ENCODE data around the gene MYOZ2.

The MYOZ2 gene

DNA sequence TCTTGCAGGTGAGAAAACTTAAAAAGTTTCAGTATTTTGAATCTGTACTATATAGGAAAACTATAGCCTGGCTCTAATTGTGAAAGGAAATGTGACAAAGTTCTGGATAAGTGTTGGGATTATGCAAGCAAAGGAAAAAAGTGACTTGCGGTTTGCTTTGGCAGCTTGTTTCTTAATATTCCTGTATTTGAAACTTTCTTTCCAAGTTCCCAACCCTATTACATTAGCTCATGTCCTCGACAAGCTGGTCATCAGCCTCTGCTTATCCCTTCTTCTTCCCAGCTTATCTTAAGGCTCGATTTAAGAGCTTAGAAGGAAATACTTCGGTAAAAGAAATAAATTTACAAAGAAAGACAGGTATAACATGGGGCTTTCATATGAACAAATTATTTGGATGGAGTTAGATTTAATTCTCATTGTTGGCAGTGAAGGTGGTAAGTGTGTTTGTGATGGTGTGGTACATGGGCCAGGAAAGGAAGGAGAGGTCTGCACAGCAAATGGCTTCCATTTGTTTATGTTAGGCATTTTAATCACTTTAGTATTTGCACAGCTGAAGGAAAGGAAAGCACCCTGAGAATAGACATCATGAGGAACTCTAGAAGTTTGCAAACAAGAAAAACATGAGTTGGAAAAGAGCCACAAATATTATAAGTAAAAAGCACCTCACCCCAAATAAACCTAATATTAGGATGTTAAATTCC, 5.1 kb upstream of the MYOZ2 start:
- Histone ChIP-seq H3K4me3 (ENCODE audit: low read depth in 1 of 2, low read length in 2 of 2) (no peak overlapping the region), H3K4me2 (ENCODE audit: insufficient read depth, low read length) (no peak overlapping the region), H3K9me3 (ENCODE audit: insufficient read depth, low read length, severe bottlenecking) (no peaks in the 10 kb centered on the region), H2AFZ (ENCODE audit: low read depth, low read length) (no peak overlapping the region), H3K27ac (ENCODE audit: low read length) (no peak overlapping the region), H3K9ac (ENCODE audit: low read depth, low read length) (no peak overlapping the region), H3K36me3 (ENCODE audit: insufficient read depth, low read length) (no peaks in the 10 kb centered on the region), H4K20me1 (ENCODE audit: insufficient read depth, low read length) (no peaks in the 10 kb centered on the region), H3K4me1 (ENCODE audit: insufficient read depth, low read length) (no peaks in the 10 kb centered on the region), H3K27me3 (ENCODE audit: insufficient read depth, low read length, poor library complexity) (no peaks in the 10 kb centered on the region), H3K79me2 (ENCODE audit: insufficient read depth, low read length) (no peaks in the 10 kb centered on the region)
- DNase-seq, result no peak
- TF ChIP-seq, protein P1, sequence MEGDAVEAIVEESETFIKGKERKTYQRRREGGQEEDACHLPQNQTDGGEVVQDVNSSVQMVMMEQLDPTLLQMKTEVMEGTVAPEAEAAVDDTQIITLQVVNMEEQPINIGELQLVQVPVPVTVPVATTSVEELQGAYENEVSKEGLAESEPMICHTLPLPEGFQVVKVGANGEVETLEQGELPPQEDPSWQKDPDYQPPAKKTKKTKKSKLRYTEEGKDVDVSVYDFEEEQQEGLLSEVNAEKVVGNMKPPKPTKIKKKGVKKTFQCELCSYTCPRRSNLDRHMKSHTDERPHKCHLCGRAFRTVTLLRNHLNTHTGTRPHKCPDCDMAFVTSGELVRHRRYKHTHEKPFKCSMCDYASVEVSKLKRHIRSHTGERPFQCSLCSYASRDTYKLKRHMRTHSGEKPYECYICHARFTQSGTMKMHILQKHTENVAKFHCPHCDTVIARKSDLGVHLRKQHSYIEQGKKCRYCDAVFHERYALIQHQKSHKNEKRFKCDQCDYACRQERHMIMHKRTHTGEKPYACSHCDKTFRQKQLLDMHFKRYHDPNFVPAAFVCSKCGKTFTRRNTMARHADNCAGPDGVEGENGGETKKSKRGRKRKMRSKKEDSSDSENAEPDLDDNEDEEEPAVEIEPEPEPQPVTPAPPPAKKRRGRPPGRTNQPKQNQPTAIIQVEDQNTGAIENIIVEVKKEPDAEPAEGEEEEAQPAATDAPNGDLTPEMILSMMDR (IDR thresholded peaks at IDR 0.05; ENCODE audit: borderline replicate concordance, extremely low read depth, low read length, poor library complexity, severe bottlenecking), result no peak
- TF ChIP-seq EZH2 (IDR thresholded peaks at IDR 0.05; ENCODE audit: borderline replicate concordance, low read depth, low read length, severe bottlenecking), result no peak
- no peak for ATAC-seq (ENCODE audit: insufficient read depth, low read depth)

- no peak for TF ChIP-seq EZH2 (IDR thresholded peaks at IDR 0.05; ENCODE audit: borderline replicate concordance, low read depth, low read length, severe bottlenecking)
- TF ChIP-seq, protein P1 (IDR thresholded peaks at IDR 0.05; ENCODE audit: borderline replicate concordance, extremely low read depth, low read length, poor library complexity, severe bottlenecking), result no peak
- Histone ChIP-seq H3K27me3 (ENCODE audit: insufficient read depth, low read length, poor library complexity) (no peaks in the 10 kb centered on the region), H3K4me1 (ENCODE audit: insufficient read depth, low read length) (no peaks in the 10 kb centered on the region), H3K27ac (ENCODE audit: low read length) (no peak overlapping the region), H3K9me3 (ENCODE audit: insufficient read depth, low read length, severe bottlenecking) (no peaks in the 10 kb centered on the region), H3K9ac (ENCODE audit: low read depth, low read length) (no peak overlapping the region), H4K20me1 (ENCODE audit: insufficient read depth, low read length) (no peaks in the 10 kb centered on the region), H3K36me3 (ENCODE audit: insufficient read depth, low read length) (no peaks in the 10 kb centered on the region), H3K4me3 (ENCODE audit: low read depth in 1 of 2, low read length in 2 of 2) (no peak overlapping the region), H2AFZ (ENCODE audit: low read depth, low read length) (no peak overlapping the region), H3K79me2 (ENCODE audit: insufficient read depth, low read length) (no peaks in the 10 kb centered on the region), H3K4me2 (ENCODE audit: insufficient read depth, low read length) (no peak overlapping the region)
- DNase-seq (no peak), ATAC-seq (ENCODE audit: insufficient read depth, low read depth) (no peak)
These were observed 4.5 kb upstream of the MYOZ2 start for GRCh38 chr4:119131164-119131563.

- Histone ChIP-seq H3K9ac (ENCODE audit: low read depth, low read length) (no peak overlapping the region), H3K27me3 (ENCODE audit: insufficient read depth, low read length, poor library complexity) (no peaks in the 10 kb centered on the region), H3K9me3 (ENCODE audit: insufficient read depth, low read length, severe bottlenecking) (no peaks in the 10 kb centered on the region), H3K4me2 (ENCODE audit: insufficient read depth, low read length) (no peak overlapping the region), H3K4me1 (ENCODE audit: insufficient read depth, low read length) (no peaks in the 10 kb centered on the region), H4K20me1 (ENCODE audit: insufficient read depth, low read length) (no peaks in the 10 kb centered on the region), H3K79me2 (ENCODE audit: insufficient read depth, low read length) (no peaks in the 10 kb centered on the region), H3K4me3 (ENCODE audit: low read depth in 1 of 2, low read length in 2 of 2) (no peak overlapping the region), H3K27ac (ENCODE audit: low read length) (no peak overlapping the region), H2AFZ (ENCODE audit: low read depth, low read length) (no peak overlapping the region), H3K36me3 (ENCODE audit: insufficient read depth, low read length) (no peaks in the 10 kb centered on the region)
- TF ChIP-seq EZH2 (IDR thresholded peaks at IDR 0.05; ENCODE audit: borderline replicate concordance, low read depth, low read length, severe bottlenecking), result no peak
- TF ChIP-seq, protein P1 (IDR thresholded peaks at IDR 0.05; ENCODE audit: borderline replicate concordance, extremely low read depth, low read length, poor library complexity, severe bottlenecking), result no peak
- DNase-seq (no peak), ATAC-seq (ENCODE audit: insufficient read depth, low read depth) (no peak)
These were observed 3.3 kb upstream of the MYOZ2 start for GRCh38 chr4:119132306-119132705.

All from DND-41 (cell line).